ENCODE results near the gene SLC6A8.
A peak's percentile ranks its signal among the peaks of the same experiment; 100 is the strongest.

Gene SLC6A8

DNA sequence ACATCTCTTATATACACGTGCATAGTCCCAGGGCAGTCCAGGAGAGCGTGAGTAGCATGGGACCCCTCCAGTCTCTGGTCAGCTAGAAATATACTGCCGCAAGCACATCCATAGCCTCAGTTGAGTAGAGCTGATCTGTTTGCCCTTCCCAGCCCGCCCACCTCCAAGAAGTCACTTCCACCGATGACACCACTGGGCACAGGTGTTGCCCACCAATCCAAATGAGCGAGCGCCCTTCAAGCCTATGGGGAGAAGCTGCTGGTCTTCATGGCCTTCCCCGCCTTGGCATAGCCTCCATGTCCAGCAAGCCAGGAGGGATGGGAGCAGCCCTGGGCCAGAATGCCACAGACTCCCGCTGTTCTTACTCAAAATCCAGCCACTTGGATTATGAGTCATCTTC lies 30.6 kb upstream of the SLC6A8 start:
- Mint-ChIP-seq H3K4me3 (no peak overlapping the region), H3K27ac (no peak overlapping the region), H3K4me1 (ENCODE audit: low read depth in 2 of 2) (no peaks in the 10 kb centered on the region), H3K27me3 (peaks cover 6 to 36% of the 10 kb centered on the region in 2 donors), H3K9me3 (no peaks in the 10 kb centered on the region), H3K36me3 (ENCODE audit: insufficient read depth) (no peaks in the 10 kb centered on the region)
- no peak for DNase-seq
- ATAC-seq (replicated peaks), result no peak

GRCh38 chrX:153659268-153659667 lies 28.5 kb upstream of the SLC6A8 start:
- H3K27ac Mint-ChIP-seq, result no peak overlapping the region
- H3K36me3 Mint-ChIP-seq (ENCODE audit: insufficient read depth), result no peaks in the 10 kb centered on the region
- no peaks in the 10 kb centered on the region for H3K4me1 Mint-ChIP-seq (ENCODE audit: low read depth in 2 of 2)
- ATAC-seq (replicated peaks) (no peak), DNase-seq (no peak)
- H3K27me3 Mint-ChIP-seq, result peaks cover 6 to 36% of the 10 kb centered on the region in 2 donors
- no peak overlapping the region for H3K4me3 Mint-ChIP-seq
- no peaks in the 10 kb centered on the region for H3K9me3 Mint-ChIP-seq

GRCh38 chrX:153662266-153662665 lies 25.5 kb upstream of the SLC6A8 start:
- Mint-ChIP-seq H3K4me1 (ENCODE audit: low read depth in 2 of 2) (no peaks in the 10 kb centered on the region), H3K36me3 (ENCODE audit: insufficient read depth) (peaks cover 2% of the 10 kb centered on the region), H3K27me3 (peaks cover 6 to 35% of the 10 kb centered on the region in 2 donors), H3K27ac (no peak overlapping the region), H3K9me3 (no peaks in the 10 kb centered on the region), H3K4me3 (peak overlapping the region; percentile 20 to 45)
- no peak for ATAC-seq (replicated peaks)
- peak; percentile 36 to 50 (median 48) for DNase-seq

- no peak overlapping the region for H3K27ac Mint-ChIP-seq
- H3K27me3 Mint-ChIP-seq, result peaks cover 11 to 30% of the 10 kb centered on the region in 2 donors
- no peaks in the 10 kb centered on the region for H3K9me3 Mint-ChIP-seq
- H3K36me3 Mint-ChIP-seq (ENCODE audit: insufficient read depth), result peaks cover 2% of the 10 kb centered on the region
- H3K4me1 Mint-ChIP-seq (ENCODE audit: low read depth in 2 of 2), result peaks cover 6% of the 10 kb centered on the region in 2 donors
- no peak for ATAC-seq (replicated peaks)
- no peak overlapping the region for H3K4me3 Mint-ChIP-seq
- DNase-seq, result no peak
These were observed 21.9 kb upstream of the SLC6A8 start for GRCh38 chrX:153665726-153666306.

- Mint-ChIP-seq H3K4me1 (ENCODE audit: low read depth in 2 of 2) (peaks cover 6% of the 10 kb centered on the region in 2 donors), H3K4me3 (peak overlapping the region; percentile 72 to 76), H3K9me3 (no peaks in the 10 kb centered on the region), H3K27ac (peak overlapping the region in 1 of 2 donors; percentile 41), H3K27me3 (peaks cover 11 to 29% of the 10 kb centered on the region in 2 donors), H3K36me3 (ENCODE audit: insufficient read depth) (peaks cover 2% of the 10 kb centered on the region)
- ATAC-seq (replicated peaks) (no peak), DNase-seq (no peak)
These were observed 20.3 kb upstream of the SLC6A8 start for GRCh38 chrX:153667281-153667955.

DNA sequence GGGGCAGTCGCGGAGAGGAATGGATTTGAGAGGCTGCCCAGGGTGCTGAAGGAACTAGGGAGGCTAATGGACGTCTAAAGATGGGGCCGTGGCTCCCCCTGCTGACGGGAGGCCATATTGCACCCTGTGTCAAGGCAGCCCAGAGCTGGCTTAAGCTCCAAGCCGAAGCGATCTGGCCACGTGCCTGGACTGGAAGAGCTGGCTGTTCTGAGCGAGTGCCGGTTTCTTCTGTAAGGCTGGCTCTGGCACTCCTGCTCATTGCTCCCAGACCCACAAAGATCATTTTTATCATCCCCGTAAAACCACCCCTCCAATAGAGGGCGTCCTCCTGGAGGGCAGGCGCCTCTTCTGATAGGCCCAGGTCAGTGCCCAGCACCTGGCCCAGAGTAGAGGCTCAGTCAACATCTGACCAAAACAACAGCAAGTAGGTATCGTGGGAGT lies 19.8 kb upstream of the SLC6A8 start:
- peak overlapping the region; percentile 72 to 76 for H3K4me3 Mint-ChIP-seq
- peaks cover 16 to 34% of the 10 kb centered on the region in 2 donors for H3K27me3 Mint-ChIP-seq
- peak; percentile 66 to 75 (median 75) for DNase-seq
- H3K4me1 Mint-ChIP-seq (ENCODE audit: low read depth in 2 of 2), result peaks cover 6 to 8% of the 10 kb centered on the region in 2 donors
- peak; percentile 93 for ATAC-seq (replicated peaks)
- no peaks in the 10 kb centered on the region for H3K9me3 Mint-ChIP-seq
- peaks cover 2% of the 10 kb centered on the region for H3K36me3 Mint-ChIP-seq (ENCODE audit: insufficient read depth)
- H3K27ac Mint-ChIP-seq, result peak overlapping the region in 1 of 2 donors; percentile 41

GRCh38 chrX:153668423-153669173 lies 19.1 kb upstream of the SLC6A8 start:
- no peak for ATAC-seq (replicated peaks)

GRCh38 chrX:153669174-153669890 lies 18.4 kb upstream of the SLC6A8 start:
- ATAC-seq (replicated peaks) (peak; percentile 52), DNase-seq (peak; percentile 33 to 34 (median 33))
- H3K4me1 Mint-ChIP-seq (ENCODE audit: low read depth in 2 of 2), result peaks cover 6 to 8% of the 10 kb centered on the region in 2 donors
- H3K36me3 Mint-ChIP-seq (ENCODE audit: insufficient read depth), result peaks cover 2% of the 10 kb centered on the region
- no peaks in the 10 kb centered on the region for H3K9me3 Mint-ChIP-seq
- no peak overlapping the region for H3K27ac Mint-ChIP-seq
- H3K4me3 Mint-ChIP-seq, result no peak overlapping the region
- H3K27me3 Mint-ChIP-seq, result peaks cover 23 to 43% of the 10 kb centered on the region in 2 donors

More at GRCh38 chrX:153668423-153669173, 19.1 kb upstream of the SLC6A8 start:
- Mint-ChIP-seq H3K27ac (no peak overlapping the region), H3K9me3 (no peaks in the 10 kb centered on the region), H3K27me3 (peaks cover 18 to 37% of the 10 kb centered on the region in 2 donors), H3K4me1 (ENCODE audit: low read depth in 2 of 2) (peaks cover 6 to 8% of the 10 kb centered on the region in 2 donors), H3K36me3 (ENCODE audit: insufficient read depth) (peaks cover 2% of the 10 kb centered on the region), H3K4me3 (no peak overlapping the region)
- DNase-seq, result no peak

DNA sequence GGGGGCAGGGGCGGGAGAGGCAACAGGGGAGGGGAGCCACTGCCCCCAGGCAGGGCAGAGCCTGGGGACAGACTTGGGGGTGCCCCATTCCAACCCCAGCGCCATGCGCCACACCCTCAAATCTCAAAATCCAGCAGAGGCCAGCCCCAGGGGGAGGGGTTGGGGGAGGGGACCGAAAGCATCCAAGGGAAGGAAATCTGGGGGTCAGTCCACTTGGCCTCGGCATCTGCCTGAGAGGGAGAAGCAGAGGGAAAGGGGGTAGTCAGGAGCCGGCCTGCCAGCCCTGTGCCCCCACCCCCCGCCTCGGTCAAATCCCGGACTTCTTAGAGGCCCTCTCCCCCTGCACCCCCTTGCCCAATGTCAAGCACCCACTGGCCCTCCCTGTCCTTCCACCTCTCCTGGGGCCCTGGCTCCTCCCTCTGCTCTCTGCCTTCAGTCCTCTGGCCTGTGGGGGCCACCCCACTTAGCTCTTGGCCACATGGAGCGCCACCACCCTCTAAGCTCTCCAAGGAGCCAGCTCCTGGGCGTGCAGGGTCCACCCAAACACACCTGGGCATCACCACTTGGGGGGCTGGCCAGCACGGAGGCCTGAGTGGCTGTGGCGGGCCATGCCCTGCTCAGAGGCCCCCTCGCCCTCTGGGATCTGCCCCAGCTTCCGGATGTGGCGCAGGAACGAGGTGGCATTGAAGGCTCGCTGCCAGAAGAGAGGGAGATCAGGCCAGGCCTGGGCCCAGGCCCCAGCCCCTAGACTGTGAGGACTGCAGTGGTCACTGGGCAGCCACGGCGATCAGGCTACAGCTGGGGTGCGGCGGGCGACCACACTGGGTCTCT lies 17.6 kb upstream of the SLC6A8 start:
- ATAC-seq (replicated peaks) (no peak), DNase-seq (no peak)
- peaks cover 2% of the 10 kb centered on the region for H3K36me3 Mint-ChIP-seq (ENCODE audit: insufficient read depth)
- H3K27ac Mint-ChIP-seq, result no peak overlapping the region
- no peak overlapping the region for H3K4me3 Mint-ChIP-seq
- H3K27me3 Mint-ChIP-seq, result peaks cover 30 to 51% of the 10 kb centered on the region in 2 donors
- no peaks in the 10 kb centered on the region for H3K9me3 Mint-ChIP-seq
- H3K4me1 Mint-ChIP-seq (ENCODE audit: low read depth in 2 of 2), result peaks cover 6 to 8% of the 10 kb centered on the region in 2 donors

DNA sequence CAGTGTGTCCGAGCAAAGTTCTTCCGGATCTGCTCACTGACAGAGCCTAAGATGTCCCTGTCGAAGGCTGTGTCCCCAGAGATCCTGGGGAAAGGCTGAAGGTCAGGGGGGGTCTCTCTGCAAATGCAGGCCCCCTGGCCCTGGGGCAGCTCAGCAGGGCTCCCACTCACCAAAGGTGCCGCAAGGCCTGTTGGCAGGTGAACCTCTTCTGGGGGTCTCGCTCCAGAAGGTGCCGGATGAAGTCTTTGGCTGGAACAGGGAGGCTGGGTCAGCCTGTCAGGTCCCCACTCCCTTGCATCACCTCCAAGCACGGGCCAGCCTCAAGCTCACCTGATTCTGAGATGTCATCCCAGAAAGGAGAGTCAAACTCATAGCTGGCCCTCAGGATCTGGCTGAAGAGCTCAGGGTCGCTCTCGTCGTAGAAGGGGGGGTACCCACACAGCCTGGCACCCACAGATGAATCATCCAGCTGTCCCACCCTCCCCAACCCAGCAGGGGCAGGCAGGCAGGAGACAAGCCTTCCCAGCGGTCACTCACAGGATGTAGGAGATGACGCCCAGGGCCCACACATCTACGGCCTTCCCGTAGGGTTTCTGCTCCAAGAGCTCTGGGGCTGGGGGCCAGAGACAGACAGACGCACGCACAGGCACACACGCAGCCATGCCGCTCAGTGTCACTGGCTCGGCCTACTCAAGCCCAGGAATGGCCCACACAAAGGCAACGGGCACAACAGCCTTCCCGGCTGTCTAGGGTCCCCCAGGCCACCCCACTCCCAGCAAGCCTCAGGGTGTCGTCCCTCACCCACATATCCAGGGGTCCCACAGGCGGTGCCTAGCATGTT lies 16.8 kb upstream of the SLC6A8 start:
- DNase-seq (no peak), ATAC-seq (replicated peaks) (no peak)
- Mint-ChIP-seq H3K36me3 (ENCODE audit: insufficient read depth) (peaks cover 2% of the 10 kb centered on the region), H3K27me3 (peaks cover 31 to 48% of the 10 kb centered on the region in 2 donors), H3K9me3 (no peaks in the 10 kb centered on the region), H3K4me3 (no peak overlapping the region), H3K4me1 (ENCODE audit: low read depth in 2 of 2) (peaks cover 6 to 8% of the 10 kb centered on the region in 2 donors), H3K27ac (no peak overlapping the region)

GRCh38 chrX:153671589-153672530 lies 15.9 kb upstream of the SLC6A8 start:
- Mint-ChIP-seq H3K4me3 (no peak overlapping the region), H3K36me3 (ENCODE audit: insufficient read depth) (peaks cover 2% of the 10 kb centered on the region), H3K27ac (no peak overlapping the region), H3K27me3 (peaks cover 31 to 43% of the 10 kb centered on the region in 2 donors), H3K9me3 (no peaks in the 10 kb centered on the region), H3K4me1 (ENCODE audit: low read depth in 2 of 2) (peaks cover 6 to 8% of the 10 kb centered on the region in 2 donors)
- ATAC-seq (replicated peaks), result no peak
- no peak for DNase-seq
